Progenitor cell of endocrine pancreas (in vitro differentiated cells): ENCODE measurements around the gene NGF. TPM values are rescaled to one million over a fixed set of nuclear protein-coding genes. Genes with fewer than 3 reads are reported as not detected.

Experiments used
- DNase-seq: peaks from one replicate; pipeline ENCODE4 v3.0.0; 2021; ENCODE audit warnings: low spot score; ENCODE audit not compliant: unreplicated experiment
- H3K27ac Mint-ChIP-seq: 2 replicates; pipeline ENCODE4 v1.8.0; 2021; ENCODE audit warnings: mild to moderate bottlenecking, moderate library complexity, mixed read lengths
- H3K27me3 Mint-ChIP-seq: 2 replicates; pipeline ENCODE4 v1.8.0; 2021; ENCODE audit warnings: mixed read lengths
- H3K36me3 Mint-ChIP-seq: 2 replicates; pipeline ENCODE4 v1.8.0; 2022; ENCODE audit warnings: mixed read lengths; ENCODE audit not compliant: insufficient read depth
- H3K4me1 Mint-ChIP-seq: 2 replicates; pipeline ENCODE4 v1.8.0; 2021; ENCODE audit warnings: low read depth, mixed read lengths
- H3K4me3 Mint-ChIP-seq: 2 replicates; pipeline ENCODE4 v1.8.0; 2021; ENCODE audit warnings: low read depth, mild to moderate bottlenecking, moderate library complexity, mixed read lengths
- H3K9me3 Mint-ChIP-seq: 2 replicates; pipeline ENCODE4 v1.8.0; 2021; ENCODE audit warnings: low read depth, mixed read lengths
- CTCF ChIP-seq: fragments of 200-600 bp; sonication (generic); IDR thresholded peaks from one replicate; pipeline ENCODE4 v1.5.0; 2021; ENCODE audit warnings: antibody characterized with exemption, mild to moderate bottlenecking; ENCODE audit not compliant: unreplicated experiment
- total RNA-seq: library from RNA; stranded (reverse); gene quantifications from 2 replicates; pipeline ENCODE4 v1.2.1, GENCODE V29; 2021

Gene NGF
- total RNA-seq, 1 donor from 2014 or later = 2.2 TPM

GRCh38 chr1:115336741-115337140 lies 1.3 kb downstream of the NGF start:
- Mint-ChIP-seq H3K4me1 (peaks cover 61% of the 10 kb centered on the region), H3K27ac (no peak overlapping the region), H3K27me3 (peaks cover 14% of the 10 kb centered on the region), H3K4me3 (peak overlapping the region; percentile 70), H3K36me3 (no peaks in the 10 kb centered on the region), H3K9me3 (no peaks in the 10 kb centered on the region)
- no peak for TF ChIP-seq CTCF
- DNase-seq = no peak

GRCh38 chr1:115332813-115333608 lies 5.0 kb downstream of the NGF start:
- Mint-ChIP-seq H3K36me3 (no peaks in the 10 kb centered on the region), H3K9me3 (no peaks in the 10 kb centered on the region), H3K27me3 (peaks cover 12% of the 10 kb centered on the region), H3K4me3 (no peak overlapping the region), H3K27ac (no peak overlapping the region), H3K4me1 (peaks cover 40% of the 10 kb centered on the region)
- no peak for DNase-seq
- no peak for TF ChIP-seq CTCF

- Mint-ChIP-seq H3K4me3 (no peak overlapping the region), H3K9me3 (no peaks in the 10 kb centered on the region), H3K27me3 (peaks cover 12% of the 10 kb centered on the region), H3K36me3 (no peaks in the 10 kb centered on the region), H3K4me1 (peaks cover 38% of the 10 kb centered on the region), H3K27ac (no peak overlapping the region)
- no peak for TF ChIP-seq CTCF
- DNase-seq = no peak
These were observed 6.3 kb downstream of the NGF start for GRCh38 chr1:115331558-115332331.

- Mint-ChIP-seq H3K27me3 (peaks cover 11% of the 10 kb centered on the region), H3K27ac (peak overlapping the region; percentile 21), H3K4me3 (no peak overlapping the region), H3K9me3 (no peaks in the 10 kb centered on the region), H3K4me1 (peaks cover 26% of the 10 kb centered on the region), H3K36me3 (no peaks in the 10 kb centered on the region)
- no peak for TF ChIP-seq CTCF
- DNase-seq = no peak
These were observed 7.5 kb downstream of the NGF start for GRCh38 chr1:115330480-115331013.

- DNase-seq = no peak
- peaks cover 21% of the 10 kb centered on the region for H3K4me1 Mint-ChIP-seq
- H3K9me3 Mint-ChIP-seq = no peaks in the 10 kb centered on the region
- H3K27ac Mint-ChIP-seq = no peak overlapping the region
- peaks cover 12% of the 10 kb centered on the region for H3K27me3 Mint-ChIP-seq
- no peak overlapping the region for H3K4me3 Mint-ChIP-seq
- TF ChIP-seq CTCF = no peak
- H3K36me3 Mint-ChIP-seq = no peaks in the 10 kb centered on the region
These were observed 8.1 kb downstream of the NGF start for GRCh38 chr1:115329965-115330364.
